NCI-H526 (cell line): ENCODE measurements around the gene TAF13.

Source experiments
- DNase-seq, 2 experiments: peaks; one replicate each; lab custom pipeline; 2025; lab: John Stamatoyannopoulos, UW

TAF13 gene

GRCh38 chr1:109075531-109076490 lies at the start of gene TAF13:
Gene TAF13, minus strand, starts transcription at chr1:109076003. Its CDS starts 56 bp downstream, at chr1:109075947.
- peak; percentile 85 to 95 for DNase-seq

- DNase-seq: no peak
These were observed 44.6 kb upstream of the TAF13 start for GRCh38 chr1:109120356-109120755.

GRCh38 chr1:109118089-109118488 lies 42.3 kb upstream of the TAF13 start:
- DNase-seq: peak; percentile 56 to 75

GRCh38 chr1:109116286-109116685 lies 40.5 kb upstream of the TAF13 start:
- peak; percentile 77 to 90 for DNase-seq

- DNase-seq: peak; percentile 67 to 82
These were observed 39.9 kb upstream of the TAF13 start for GRCh38 chr1:109115685-109116084.

GRCh38 chr1:109114342-109114674 lies 38.5 kb upstream of the TAF13 start:
- peak in 1 of 2 experiments; percentile 71 for DNase-seq

- peak; percentile 73 to 91 for DNase-seq
These were observed 38.0 kb upstream of the TAF13 start, which contains the start of gene ELAPOR1 for GRCh38 chr1:109113590-109114341. Gene ELAPOR1, plus strand, starts transcription at chr1:109114115. Its CDS starts 69 bp downstream, at chr1:109114184.

GRCh38 chr1:109112652-109113285 lies 37.0 kb upstream of the TAF13 start:
- DNase-seq: peak; percentile 89 to 98

GRCh38 chr1:109112056-109112651 lies 36.4 kb upstream of the TAF13 start:
- DNase-seq: peak in 1 of 2 experiments; percentile 39

- no peak for DNase-seq
These were observed 35.7 kb upstream of the TAF13 start for GRCh38 chr1:109111386-109112055.

GRCh38 chr1:109109906-109110305 lies 34.1 kb upstream of the TAF13 start:
- DNase-seq: no peak

GRCh38 chr1:109107785-109108184 lies 32.0 kb upstream of the TAF13 start:
- DNase-seq: no peak

- DNase-seq: no peak
These were observed 30.1 kb upstream of the TAF13 start for GRCh38 chr1:109105881-109106280.

- no peak for DNase-seq
These were observed 28.8 kb upstream of the TAF13 start for GRCh38 chr1:109104364-109105151.

GRCh38 chr1:109099938-109100773 lies 24.4 kb upstream of the TAF13 start:
- peak; percentile 99 for DNase-seq

GRCh38 chr1:109096120-109096519 lies 20.3 kb upstream of the TAF13 start:
- DNase-seq: no peak

- DNase-seq: no peak
These were observed 19.8 kb upstream of the TAF13 start for GRCh38 chr1:109095631-109096030.

GRCh38 chr1:109094871-109095270 lies 19.1 kb upstream of the TAF13 start:
- no peak for DNase-seq

GRCh38 chr1:109094377-109094803 lies 18.6 kb upstream of the TAF13 start:
- no peak for DNase-seq

- DNase-seq: no peak
These were observed 16.0 kb upstream of the TAF13 start for GRCh38 chr1:109091839-109092193.
